Stimulated activated naive CD8-positive, alpha-beta T cell treated with anti-CD3 and anti-CD28 coated beads, Interleukin-15, Interleukin-2, amounts not matched to agents 100 ng/mL and 50 ng/mL, for 24 hours (primary cell): ENCODE results near the gene MAP4K2.

Source experiments
- H3K27ac Mint-ChIP-seq: one replicate; pipeline ENCODE4 v1.8.0; 2021; ENCODE audit warnings: mild to moderate bottlenecking, mixed read lengths
- H3K27me3 Mint-ChIP-seq: one replicate; pipeline ENCODE4 v1.8.0; 2021; ENCODE audit warnings: mixed read lengths
- H3K36me3 Mint-ChIP-seq: one replicate; pipeline ENCODE4 v1.8.0; 2021; ENCODE audit warnings: low read depth, mixed read lengths
- H3K4me1 Mint-ChIP-seq: one replicate; pipeline ENCODE4 v1.8.0; 2021; ENCODE audit warnings: low read depth, mixed read lengths
- H3K4me3 Mint-ChIP-seq: one replicate; pipeline ENCODE4 v1.8.0; 2021; ENCODE audit warnings: mild to moderate bottlenecking, mixed read lengths
- H3K9me3 Mint-ChIP-seq: one replicate; pipeline ENCODE4 v1.8.0; 2021; ENCODE audit warnings: mixed read lengths

Gene MAP4K2

GRCh38 chr11:64743591-64744543, 59.1 kb downstream of the MAP4K2 start, which contains the start of gene RASGRP2:
TSS of gene RASGRP2 (minus strand) at chr11:64744142. CDS start at chr11:64742866, 1,276 bp downstream.
- H3K4me1 Mint-ChIP-seq = peaks cover 27% of the 10 kb centered on the region
- H3K36me3 Mint-ChIP-seq = no peaks in the 10 kb centered on the region
- H3K4me3 Mint-ChIP-seq = peak within 1 kb of the TSS; percentile 85
- peaks cover 7% of the 10 kb centered on the region for H3K27me3 Mint-ChIP-seq
- H3K27ac Mint-ChIP-seq = peak within 1 kb of the TSS; percentile 71
- no peaks in the 10 kb centered on the region for H3K9me3 Mint-ChIP-seq

GRCh38 chr11:64742889-64743590, 60.0 kb downstream of the MAP4K2 start:
- Mint-ChIP-seq H3K27me3 (peaks cover 7% of the 10 kb centered on the region), H3K4me3 (no peak overlapping the region), H3K36me3 (no peaks in the 10 kb centered on the region), H3K27ac (no peak overlapping the region), H3K9me3 (no peaks in the 10 kb centered on the region), H3K4me1 (peaks cover 27% of the 10 kb centered on the region)

- peaks cover 27% of the 10 kb centered on the region for H3K4me1 Mint-ChIP-seq
- H3K9me3 Mint-ChIP-seq = no peaks in the 10 kb centered on the region
- H3K27me3 Mint-ChIP-seq = peaks cover 7% of the 10 kb centered on the region
- no peaks in the 10 kb centered on the region for H3K36me3 Mint-ChIP-seq
- H3K4me3 Mint-ChIP-seq = peak overlapping the region; percentile 58
- H3K27ac Mint-ChIP-seq = no peak overlapping the region
These were observed 60.7 kb downstream of the MAP4K2 start for GRCh38 chr11:64742087-64742888.

- Mint-ChIP-seq H3K9me3 (no peaks in the 10 kb centered on the region), H3K27ac (no peak overlapping the region), H3K27me3 (peaks cover 7% of the 10 kb centered on the region), H3K36me3 (no peaks in the 10 kb centered on the region), H3K4me1 (peaks cover 27% of the 10 kb centered on the region), H3K4me3 (peak overlapping the region; percentile 20)
These were observed 61.5 kb downstream of the MAP4K2 start for GRCh38 chr11:64741375-64742086.

GRCh38 chr11:64739871-64740270, 63.1 kb downstream of the MAP4K2 start:
- Mint-ChIP-seq H3K27me3 (peaks cover 7% of the 10 kb centered on the region), H3K9me3 (no peaks in the 10 kb centered on the region), H3K4me3 (no peak overlapping the region), H3K36me3 (no peaks in the 10 kb centered on the region), H3K4me1 (peaks cover 25% of the 10 kb centered on the region), H3K27ac (no peak overlapping the region)

- H3K9me3 Mint-ChIP-seq = no peaks in the 10 kb centered on the region
- no peaks in the 10 kb centered on the region for H3K27me3 Mint-ChIP-seq
- peaks cover 14% of the 10 kb centered on the region for H3K4me1 Mint-ChIP-seq
- H3K27ac Mint-ChIP-seq = no peak overlapping the region
- H3K4me3 Mint-ChIP-seq = no peak overlapping the region
- peaks cover 7% of the 10 kb centered on the region for H3K36me3 Mint-ChIP-seq
These were observed 66.4 kb downstream of the MAP4K2 start for GRCh38 chr11:64736654-64737053.

- H3K27me3 Mint-ChIP-seq = no peaks in the 10 kb centered on the region
- H3K4me3 Mint-ChIP-seq = no peak overlapping the region
- peak overlapping the region; percentile 11 for H3K27ac Mint-ChIP-seq
These were observed 67.2 kb downstream of the MAP4K2 start for GRCh38 chr11:64735725-64736259.

More at GRCh38 chr11:64735725-64736259, 67.2 kb downstream of the MAP4K2 start:
- peaks cover 9% of the 10 kb centered on the region for H3K36me3 Mint-ChIP-seq
- peaks cover 9% of the 10 kb centered on the region for H3K4me1 Mint-ChIP-seq
- no peaks in the 10 kb centered on the region for H3K9me3 Mint-ChIP-seq
